Measurements from ENCODE around the gene HDAC10.

The HDAC10 gene, protein sequence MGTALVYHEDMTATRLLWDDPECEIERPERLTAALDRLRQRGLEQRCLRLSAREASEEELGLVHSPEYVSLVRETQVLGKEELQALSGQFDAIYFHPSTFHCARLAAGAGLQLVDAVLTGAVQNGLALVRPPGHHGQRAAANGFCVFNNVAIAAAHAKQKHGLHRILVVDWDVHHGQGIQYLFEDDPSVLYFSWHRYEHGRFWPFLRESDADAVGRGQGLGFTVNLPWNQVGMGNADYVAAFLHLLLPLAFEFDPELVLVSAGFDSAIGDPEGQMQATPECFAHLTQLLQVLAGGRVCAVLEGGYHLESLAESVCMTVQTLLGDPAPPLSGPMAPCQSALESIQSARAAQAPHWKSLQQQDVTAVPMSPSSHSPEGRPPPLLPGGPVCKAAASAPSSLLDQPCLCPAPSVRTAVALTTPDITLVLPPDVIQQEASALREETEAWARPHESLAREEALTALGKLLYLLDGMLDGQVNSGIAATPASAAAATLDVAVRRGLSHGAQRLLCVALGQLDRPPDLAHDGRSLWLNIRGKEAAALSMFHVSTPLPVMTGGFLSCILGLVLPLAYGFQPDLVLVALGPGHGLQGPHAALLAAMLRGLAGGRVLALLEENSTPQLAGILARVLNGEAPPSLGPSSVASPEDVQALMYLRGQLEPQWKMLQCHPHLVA

GRCh38 chr22:50250555-50251476 is at the start of gene HDAC10:
Gene HDAC10 (minus strand): TSS chr22:50251265. CDS start chr22:50251032, 233 bp downstream.
- DNase-seq (ENCODE audit: low read depth, low spot score), result no peak

GRCh38 chr22:50300620-50301257 is 49.7 kb upstream of the HDAC10 start:
- no peak for DNase-seq (ENCODE audit: low read depth, low spot score)

DNA sequence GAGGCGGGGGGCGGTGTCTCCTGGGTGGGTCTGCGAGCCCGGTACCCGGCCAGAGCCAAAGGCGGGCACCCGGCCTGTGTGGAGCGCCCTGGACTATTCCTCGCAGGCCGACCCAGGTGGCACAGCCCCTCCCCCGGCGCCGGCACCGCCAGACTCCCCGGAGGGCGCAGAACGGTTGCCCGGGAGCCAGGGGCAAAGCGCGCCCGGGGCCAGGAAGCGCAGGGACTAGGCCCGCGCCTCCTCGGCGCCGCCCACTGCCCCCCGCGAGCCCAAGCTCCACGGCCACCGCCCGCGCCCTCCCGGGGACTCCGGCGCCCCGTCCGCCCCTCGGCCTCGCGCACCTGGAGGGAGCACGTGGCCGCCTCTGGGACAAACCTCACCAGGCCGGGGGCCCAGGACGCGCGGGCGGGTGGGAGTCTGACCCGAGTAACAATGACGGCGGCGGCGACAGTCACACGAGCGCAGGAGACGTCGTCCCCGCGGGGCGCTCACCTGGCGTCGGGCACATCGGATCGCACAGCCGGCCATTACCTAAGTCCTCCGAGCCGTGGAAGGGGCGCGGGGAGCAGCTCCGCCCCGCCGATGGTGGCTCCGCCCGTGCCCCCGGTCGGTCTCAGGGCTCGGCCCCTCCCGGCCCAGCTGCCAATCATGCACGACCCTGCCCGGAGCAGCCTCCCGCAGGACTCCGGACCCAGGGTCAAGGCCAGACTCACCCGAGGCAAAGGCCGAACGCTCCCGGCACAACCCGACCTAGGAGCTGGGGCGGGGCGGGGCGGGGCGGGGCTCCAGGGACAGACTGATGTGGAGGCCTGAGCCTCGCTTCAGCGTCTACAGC is 48.9 kb upstream of the HDAC10 start:
- DNase-seq (ENCODE audit: low read depth, low spot score), result no peak

- no peak for DNase-seq (ENCODE audit: low read depth, low spot score)
These were observed 48.1 kb upstream of the HDAC10 start for GRCh38 chr22:50298937-50299784.

DNA sequence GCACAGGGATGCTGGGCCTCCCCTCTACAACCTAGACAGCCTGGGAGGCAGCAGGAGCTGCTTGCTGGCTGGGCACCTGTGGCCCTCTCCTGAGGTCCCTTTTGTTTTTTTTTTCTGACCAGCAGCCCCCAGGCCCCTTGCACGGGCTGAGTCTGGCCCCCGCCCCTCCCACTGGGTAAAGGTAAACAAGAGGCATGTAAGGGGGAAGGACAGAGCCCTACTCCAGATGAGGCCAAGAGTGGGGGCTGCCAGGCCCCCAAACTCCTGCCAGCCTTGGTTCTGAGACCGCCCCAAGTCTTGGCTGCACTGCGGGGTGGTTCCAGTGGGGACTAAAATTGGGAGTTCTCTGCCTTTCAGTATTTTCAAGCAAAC is 47.2 kb upstream of the HDAC10 start:
- no peak for DNase-seq (ENCODE audit: low read depth, low spot score)

DNA sequence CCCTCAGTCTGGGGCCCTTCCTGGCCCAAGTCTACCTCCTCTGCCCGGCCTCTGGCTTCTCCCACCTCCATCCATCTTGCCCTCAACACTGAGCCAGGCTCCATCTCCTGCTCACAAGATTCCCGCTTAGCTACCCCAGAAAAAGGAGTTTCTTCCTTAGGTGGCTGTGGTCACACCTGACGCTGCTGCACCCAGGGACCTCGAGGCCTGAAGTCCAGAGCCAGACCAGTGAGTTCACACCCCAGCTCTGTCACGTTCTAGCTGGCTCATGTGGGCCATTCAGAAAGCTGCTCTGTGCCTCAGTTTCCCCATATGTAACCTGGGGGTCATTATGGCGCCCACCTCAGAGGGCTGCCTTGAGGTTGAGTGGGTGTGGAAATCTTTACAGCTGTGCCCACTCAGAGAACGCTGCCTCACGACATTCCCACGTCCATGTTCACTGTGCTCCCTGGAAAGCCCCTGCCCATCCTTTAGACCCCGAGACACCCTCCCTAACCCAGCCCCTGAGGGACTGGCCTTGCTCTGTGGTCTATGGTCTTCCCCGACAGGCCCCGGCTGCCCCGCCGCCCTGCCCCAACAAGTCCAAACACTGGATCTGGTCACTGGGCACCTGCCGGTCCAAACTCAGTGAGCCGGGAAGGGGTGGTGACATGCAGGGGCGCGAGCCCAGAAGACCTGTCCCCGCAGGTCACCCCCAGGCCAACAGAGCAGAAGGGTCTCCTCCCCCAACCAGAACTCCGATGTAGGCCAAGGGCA is 46.6 kb upstream of the HDAC10 start:
- DNase-seq (ENCODE audit: low read depth, low spot score), result no peak

DNA sequence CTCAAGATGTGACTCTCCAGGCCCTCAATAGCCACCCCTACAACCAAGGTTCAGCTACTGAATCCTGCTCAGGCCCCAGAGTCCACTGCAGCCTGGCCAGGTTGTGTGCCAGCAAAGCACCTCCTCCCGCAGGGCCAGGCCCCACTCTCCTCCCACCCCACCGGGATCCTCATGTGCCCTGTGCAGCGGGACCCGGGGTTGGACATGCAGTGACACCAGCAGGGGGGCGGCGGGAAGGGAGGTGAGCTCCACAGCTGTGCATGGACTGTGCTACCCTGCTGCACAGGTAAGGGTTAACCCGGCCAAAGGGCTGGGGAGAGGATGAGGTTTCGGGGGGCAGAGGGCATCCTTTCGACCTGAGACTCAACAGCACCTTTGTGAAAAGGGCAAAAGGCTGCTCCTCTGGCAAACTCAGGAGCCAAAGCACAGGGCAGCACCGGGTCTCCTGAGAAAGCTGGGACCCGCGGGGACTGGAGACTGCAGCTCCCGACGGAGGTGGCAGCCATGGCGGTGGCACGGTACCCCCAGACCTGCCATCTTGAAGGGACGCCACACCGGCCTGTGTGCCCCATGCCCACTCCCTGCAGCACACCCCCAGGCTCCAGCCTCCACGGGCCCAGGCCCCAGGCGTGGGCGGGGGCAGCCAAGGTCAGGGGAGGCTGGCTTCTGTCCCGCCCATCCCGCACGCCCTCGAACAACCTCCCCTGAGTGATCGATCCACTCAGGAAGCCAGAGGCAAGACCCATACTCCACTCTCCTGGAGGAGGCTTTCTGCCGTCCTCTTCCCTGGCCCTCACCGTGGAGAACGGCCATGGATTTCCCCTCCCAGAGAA is 45.8 kb upstream of the HDAC10 start:
- DNase-seq (ENCODE audit: low read depth, low spot score), result no peak

DNA sequence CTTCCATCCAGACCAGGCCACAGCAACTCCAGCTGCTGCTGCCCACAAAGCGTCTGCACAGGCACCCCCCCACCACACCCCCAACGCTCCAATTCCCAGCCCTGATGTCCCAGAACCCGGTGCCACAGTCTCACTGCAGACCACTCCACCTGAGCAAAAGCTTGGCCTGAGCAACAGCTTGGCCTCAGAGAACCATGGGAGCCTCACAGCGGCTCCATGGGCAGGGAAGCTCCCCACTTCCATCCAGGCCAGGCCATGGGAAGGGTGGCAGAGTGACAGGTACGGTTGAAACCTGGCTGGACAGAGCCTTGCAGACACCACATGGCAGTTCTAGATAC is 43.2 kb upstream of the HDAC10 start:
- no peak for DNase-seq (ENCODE audit: low read depth, low spot score)

DNA sequence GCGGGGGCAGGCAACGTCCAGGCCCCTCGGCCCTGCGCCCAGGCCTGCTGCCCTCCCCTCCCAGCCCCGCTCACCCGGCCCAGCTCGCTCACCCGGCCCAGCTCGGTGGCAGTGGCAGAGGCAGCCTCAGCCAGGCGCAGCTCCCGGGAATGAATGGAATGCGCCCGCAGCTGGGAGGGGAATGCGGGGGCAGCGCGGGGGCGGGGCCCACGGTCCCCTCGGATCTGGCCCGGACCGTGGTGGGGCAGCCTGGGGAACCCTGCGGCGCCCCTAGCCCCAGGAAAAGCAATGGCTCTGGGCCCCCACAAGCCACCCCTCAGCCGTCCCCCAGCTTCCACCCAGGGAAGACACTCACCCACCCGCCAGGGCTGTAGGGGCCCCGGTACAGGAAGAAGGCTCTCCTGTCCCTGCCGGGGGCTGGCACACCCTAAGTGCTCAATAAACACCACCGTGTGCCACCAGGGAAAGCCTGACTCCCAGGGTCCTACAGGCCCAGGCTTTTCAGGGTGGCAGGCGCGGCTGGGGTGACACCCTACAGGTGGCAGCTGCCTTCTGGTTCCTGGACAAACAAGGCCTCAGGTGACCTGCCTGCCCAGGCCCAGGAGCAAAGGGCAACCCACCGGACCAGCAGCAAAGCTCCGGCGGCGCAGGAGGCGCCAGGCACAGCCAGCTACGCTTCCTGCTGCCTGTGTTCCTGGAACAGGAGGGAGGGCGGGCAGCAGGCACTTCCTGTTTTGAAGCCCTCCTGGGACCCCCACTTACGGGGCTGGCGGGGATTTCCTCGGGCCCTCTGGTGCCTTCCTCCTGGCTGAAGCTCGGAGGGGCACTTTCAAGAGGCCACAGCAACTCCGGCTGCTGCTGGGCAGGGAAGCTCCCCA is 42.6 kb upstream of the HDAC10 start:
- DNase-seq (ENCODE audit: low read depth, low spot score), result no peak

- DNase-seq (ENCODE audit: low read depth, low spot score), result no peak
These were observed 41.8 kb upstream of the HDAC10 start for GRCh38 chr22:50292643-50293440.

DNA sequence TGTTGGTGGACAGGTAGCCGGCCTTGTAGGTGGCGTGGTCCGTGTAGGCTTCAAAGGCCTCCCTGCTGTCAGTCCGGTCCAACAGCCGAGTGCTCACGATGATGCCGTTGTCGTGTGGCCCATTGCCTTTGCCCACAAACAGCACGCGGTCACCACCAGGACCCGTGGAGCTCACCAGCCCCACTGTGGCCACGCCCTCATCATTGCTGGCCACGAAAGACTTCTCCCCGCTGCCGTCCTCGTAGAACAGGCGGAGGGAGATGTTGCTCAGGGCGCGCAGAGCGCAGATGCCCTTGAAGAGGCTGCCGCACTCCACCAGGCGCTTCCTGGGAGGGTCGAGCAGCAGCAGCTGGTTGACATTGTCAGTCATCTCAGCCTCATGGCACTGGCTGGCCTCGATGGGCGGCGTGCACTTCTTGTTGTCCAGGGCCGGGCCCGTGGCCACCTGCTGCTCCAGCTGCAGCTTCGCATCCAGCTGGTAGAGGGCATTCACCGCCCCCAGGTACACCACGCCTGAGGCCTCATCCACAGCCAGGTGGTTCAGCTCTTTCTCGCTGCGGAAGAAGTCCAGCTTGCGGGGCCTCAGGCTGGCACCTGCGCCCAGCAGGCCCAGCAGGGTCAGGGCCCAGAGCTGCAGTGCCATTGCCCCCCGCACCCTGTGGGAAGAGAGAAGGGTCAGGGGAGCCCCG is 39.0 kb upstream of the HDAC10 start:
- DNase-seq (ENCODE audit: low read depth, low spot score), result no peak

- DNase-seq (ENCODE audit: low read depth, low spot score), result no peak
These were observed 38.3 kb upstream of the HDAC10 start for GRCh38 chr22:50289151-50289941.

DNA sequence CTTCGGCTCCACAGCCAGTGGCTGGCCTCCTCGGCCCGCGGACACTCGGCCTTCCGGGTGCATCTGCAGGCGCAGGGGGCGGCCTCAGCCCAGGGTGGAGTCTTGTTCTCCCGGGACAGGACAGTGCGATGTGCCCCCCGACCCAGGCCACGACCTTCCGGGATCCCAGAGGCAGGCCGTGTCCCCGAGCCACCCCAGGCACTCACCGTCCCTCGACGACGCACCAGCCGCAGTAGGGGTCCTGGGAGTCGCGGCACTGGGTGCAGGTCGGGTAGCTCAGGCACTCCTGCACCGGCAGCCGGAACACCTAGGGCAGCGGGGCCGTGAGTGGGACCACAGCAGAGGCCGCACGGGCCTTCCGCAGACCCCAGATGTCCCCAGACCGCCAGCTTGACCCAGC is 36.7 kb upstream of the HDAC10 start:
- DNase-seq (ENCODE audit: low read depth, low spot score), result no peak

- DNase-seq (ENCODE audit: low read depth, low spot score), result no peak
These were observed 35.7 kb upstream of the HDAC10 start for GRCh38 chr22:50286701-50287318.

- no peak for DNase-seq (ENCODE audit: low read depth, low spot score)
These were observed 35.2 kb upstream of the HDAC10 start for GRCh38 chr22:50286275-50286674.

Data from brain pericyte (primary cell).